GM12892 (cell line): ENCODE measurements around the gene SPTLC2.

ENCODE experiments used
- POLR2A ChIP-seq: IDR thresholded peaks from 2 replicates; pipeline ENCODE4 v1.6.1; 2011; ENCODE audit warnings: low read depth, low read length, control low read depth
- POLR2AphosphoS5 ChIP-seq: IDR thresholded peaks from 2 replicates; pipeline ENCODE4 v1.6.1; 2011; ENCODE audit warnings: low read depth, low read length, control low read depth

DNA sequence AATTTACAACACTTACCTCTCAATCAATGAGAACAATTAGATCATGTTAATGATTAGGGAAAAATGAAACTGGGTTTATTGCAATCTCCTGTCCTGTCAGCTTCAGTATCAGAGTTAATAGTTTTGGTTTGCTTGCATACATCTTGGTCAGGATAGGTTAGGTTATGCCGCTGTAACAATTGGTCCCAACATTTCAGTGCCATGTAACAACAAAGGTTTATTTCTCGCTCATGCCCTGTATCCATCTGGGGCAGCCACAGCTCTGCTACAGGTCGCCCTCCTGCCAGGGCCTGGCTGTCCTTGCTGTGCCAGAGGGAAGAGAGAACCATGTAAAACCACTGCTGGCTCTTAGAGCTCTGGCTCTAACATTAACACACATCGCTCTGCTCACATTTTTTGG is 30.5 kb upstream of the SPTLC2 start:
- TF ChIP-seq POLR2A (no peak), POLR2AphosphoS5 (no peak)
